Measurements from ENCODE around the gene ATF6B. TPM values are rescaled to one million over a fixed set of nuclear protein-coding genes. Genes with fewer than 3 reads are reported as not detected.

The ATF6B gene
- total RNA-seq, 1 donor from 2014 or later = 42.5 TPM

DNA sequence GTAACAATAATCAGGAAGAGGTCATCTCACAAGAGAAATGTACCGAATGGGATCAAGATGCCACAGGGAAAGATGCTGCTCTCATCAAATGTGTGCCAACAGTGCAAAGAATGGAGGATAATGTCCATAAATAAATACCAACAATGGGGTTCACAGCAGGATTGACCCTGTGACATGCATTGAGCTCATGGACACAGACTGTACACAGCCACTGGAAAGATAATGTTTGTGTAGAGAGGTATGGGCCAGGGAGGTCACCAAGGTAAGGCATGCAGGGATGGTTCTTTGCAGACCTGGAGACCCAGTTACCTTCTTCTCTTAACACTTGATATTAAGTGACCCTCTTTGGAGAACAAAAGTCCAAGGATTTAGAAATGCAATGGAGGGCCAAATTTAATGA, 46.4 kb upstream of the ATF6B start:
- TF ChIP-seq, protein P1, sequence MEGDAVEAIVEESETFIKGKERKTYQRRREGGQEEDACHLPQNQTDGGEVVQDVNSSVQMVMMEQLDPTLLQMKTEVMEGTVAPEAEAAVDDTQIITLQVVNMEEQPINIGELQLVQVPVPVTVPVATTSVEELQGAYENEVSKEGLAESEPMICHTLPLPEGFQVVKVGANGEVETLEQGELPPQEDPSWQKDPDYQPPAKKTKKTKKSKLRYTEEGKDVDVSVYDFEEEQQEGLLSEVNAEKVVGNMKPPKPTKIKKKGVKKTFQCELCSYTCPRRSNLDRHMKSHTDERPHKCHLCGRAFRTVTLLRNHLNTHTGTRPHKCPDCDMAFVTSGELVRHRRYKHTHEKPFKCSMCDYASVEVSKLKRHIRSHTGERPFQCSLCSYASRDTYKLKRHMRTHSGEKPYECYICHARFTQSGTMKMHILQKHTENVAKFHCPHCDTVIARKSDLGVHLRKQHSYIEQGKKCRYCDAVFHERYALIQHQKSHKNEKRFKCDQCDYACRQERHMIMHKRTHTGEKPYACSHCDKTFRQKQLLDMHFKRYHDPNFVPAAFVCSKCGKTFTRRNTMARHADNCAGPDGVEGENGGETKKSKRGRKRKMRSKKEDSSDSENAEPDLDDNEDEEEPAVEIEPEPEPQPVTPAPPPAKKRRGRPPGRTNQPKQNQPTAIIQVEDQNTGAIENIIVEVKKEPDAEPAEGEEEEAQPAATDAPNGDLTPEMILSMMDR (IDR thresholded peaks at IDR 0.05; ENCODE audit: insufficient read depth, low read length, poor library complexity, severe bottlenecking) = no peak
- Histone ChIP-seq H3K27me3 (ENCODE audit: control insufficient read depth, insufficient read depth, low read length) (no peaks in the 10 kb centered on the region), H3K4me3 (ENCODE audit: low read depth, low read length) (no peak overlapping the region), H3K36me3 (ENCODE audit: control insufficient read depth, insufficient read depth, low read length) (peaks cover 2% of the 10 kb centered on the region)
- DNase-seq (ENCODE audit: low read depth) = no peak

DNA sequence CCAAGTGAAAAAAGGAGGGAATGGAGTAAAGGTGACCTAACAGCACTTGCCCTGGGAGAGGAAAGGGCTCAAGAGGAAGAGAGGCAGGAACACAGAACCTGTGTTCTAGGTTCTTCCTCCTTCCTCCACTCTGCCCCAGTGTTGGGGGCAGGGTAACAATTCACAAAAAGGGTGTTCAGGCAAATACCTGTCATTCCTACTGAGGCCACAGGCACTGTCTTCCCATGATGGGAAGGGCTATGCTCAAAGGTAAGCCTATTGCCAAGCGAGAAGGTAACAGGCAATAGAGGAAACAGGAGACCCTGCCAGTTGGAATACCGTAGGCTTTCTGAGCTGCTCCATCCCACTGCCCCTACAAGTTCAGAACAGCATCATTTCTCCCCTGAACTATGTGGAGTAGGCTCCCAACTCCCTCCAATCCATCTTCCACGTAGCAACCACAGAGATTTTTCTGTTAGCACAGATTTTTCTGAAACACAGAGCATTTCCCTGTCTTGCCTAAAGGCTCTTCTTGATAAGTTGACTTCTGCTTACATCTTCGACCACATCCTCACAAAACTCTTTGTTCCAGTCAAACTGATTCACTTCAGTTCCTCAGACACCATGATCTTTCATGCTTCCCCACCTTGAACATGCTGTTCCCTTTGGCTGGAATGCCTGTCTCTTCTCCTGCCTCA, 45.1 kb upstream of the ATF6B start:
- Histone ChIP-seq H3K4me3 (ENCODE audit: low read depth, low read length) (no peak overlapping the region), H3K27me3 (ENCODE audit: control insufficient read depth, insufficient read depth, low read length) (no peaks in the 10 kb centered on the region), H3K36me3 (ENCODE audit: control insufficient read depth, insufficient read depth, low read length) (peaks cover 2% of the 10 kb centered on the region)
- TF ChIP-seq, protein P1 (IDR thresholded peaks at IDR 0.05; ENCODE audit: insufficient read depth, low read length, poor library complexity, severe bottlenecking) = no peak
- DNase-seq (ENCODE audit: low read depth) = no peak

DNA sequence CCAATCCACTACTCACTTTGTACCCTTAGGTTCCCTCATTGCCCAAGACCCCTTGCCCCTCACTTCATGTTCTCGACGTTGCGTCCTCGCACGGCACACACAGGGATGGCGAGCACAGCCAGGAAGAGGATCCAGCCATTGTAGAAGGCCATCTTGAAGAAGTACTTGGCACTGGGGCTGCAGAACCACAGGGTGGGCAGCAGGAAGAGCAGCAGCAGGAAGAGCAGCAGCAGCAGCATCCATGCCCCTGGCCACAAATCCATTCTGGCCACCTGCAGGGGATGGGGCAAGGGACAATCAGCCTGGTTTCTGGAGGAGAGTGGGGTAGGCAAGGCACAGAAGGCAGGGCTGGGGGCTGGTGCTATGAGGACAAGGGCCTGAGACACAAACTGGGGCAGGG, 43.2 kb upstream of the ATF6B start:
- Histone ChIP-seq H3K36me3 (ENCODE audit: control insufficient read depth, insufficient read depth, low read length) (peaks cover 4% of the 10 kb centered on the region), H3K27me3 (ENCODE audit: control insufficient read depth, insufficient read depth, low read length) (no peaks in the 10 kb centered on the region), H3K4me3 (ENCODE audit: low read depth, low read length) (no peak overlapping the region)
- TF ChIP-seq, protein P1 (IDR thresholded peaks at IDR 0.05; ENCODE audit: insufficient read depth, low read length, poor library complexity, severe bottlenecking) = no peak
- no peak for DNase-seq (ENCODE audit: low read depth)

DNA sequence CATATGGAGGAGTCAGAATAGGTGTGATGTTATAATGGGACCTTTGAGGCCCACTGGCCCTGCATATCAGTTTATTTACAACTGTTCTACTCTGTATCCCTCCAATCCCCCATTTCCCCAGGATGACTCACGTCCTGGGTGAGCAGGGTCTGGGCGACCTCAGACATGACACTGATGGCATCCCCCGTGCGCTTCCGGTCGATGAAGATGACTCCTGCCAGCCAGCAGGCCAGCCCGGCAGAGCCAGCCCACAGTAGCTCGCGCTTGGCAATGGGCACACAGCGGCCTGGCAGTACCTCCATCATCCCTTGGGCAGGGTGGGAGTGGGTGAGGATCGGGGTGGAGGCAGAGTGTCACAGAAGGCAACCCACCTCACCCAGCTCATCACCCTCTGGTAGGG, 42.2 kb upstream of the ATF6B start:
- TF ChIP-seq, protein P1 (IDR thresholded peaks at IDR 0.05; ENCODE audit: insufficient read depth, low read length, poor library complexity, severe bottlenecking) = no peak
- H3K27me3 ChIP-seq (ENCODE audit: control insufficient read depth, insufficient read depth, low read length) = no peaks in the 10 kb centered on the region
- DNase-seq (ENCODE audit: low read depth) = no peak
- peaks cover 4% of the 10 kb centered on the region for H3K36me3 ChIP-seq (ENCODE audit: control insufficient read depth, insufficient read depth, low read length)
- H3K4me3 ChIP-seq (ENCODE audit: low read depth, low read length) = no peak overlapping the region

DNA sequence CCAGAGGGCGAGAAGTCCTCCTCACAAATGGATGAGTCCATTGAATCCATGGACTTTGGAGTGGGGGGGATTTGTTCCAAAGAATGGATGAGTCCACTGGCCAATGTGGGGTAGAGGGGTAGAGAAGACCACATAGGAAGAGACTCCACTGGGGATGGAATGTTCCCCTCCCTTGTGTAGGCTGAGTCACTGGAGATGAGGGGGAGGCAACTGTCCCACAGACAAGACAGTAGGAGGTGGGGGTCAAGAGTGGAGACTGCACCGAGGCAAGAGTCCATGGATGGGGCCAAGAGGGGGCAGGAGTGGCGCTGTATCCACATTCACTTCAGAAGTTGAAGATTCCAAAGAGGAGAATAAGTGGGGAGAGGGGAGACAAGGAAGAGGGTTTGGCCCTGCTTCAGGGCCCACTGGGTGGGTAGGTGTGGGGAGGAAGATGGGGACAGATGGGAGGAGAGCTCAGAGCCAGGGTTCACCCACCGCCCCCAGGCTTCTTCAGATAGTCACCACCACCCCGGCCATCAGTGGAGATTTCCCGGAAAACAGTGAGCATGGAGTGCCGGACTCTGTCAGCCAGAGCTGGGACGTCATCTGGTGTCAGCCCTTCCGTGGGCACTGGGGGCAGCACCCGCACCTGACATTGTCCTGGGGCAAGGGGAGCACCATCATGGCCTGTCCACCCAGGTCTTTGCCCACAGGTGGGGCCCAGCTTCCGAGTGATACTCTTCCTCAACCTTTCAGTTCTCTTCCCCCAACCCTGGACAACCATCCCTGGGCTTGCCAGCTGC, 41.0 kb upstream of the ATF6B start:
- Histone ChIP-seq H3K36me3 (ENCODE audit: control insufficient read depth, insufficient read depth, low read length) (peaks cover 4% of the 10 kb centered on the region), H3K27me3 (ENCODE audit: control insufficient read depth, insufficient read depth, low read length) (no peaks in the 10 kb centered on the region), H3K4me3 (ENCODE audit: low read depth, low read length) (no peak overlapping the region)
- TF ChIP-seq, protein P1 (IDR thresholded peaks at IDR 0.05; ENCODE audit: insufficient read depth, low read length, poor library complexity, severe bottlenecking) = no peak
- DNase-seq (ENCODE audit: low read depth) = no peak

Data from kidney epithelial cell (primary cell).